Progenitor cell of endocrine pancreas (in vitro differentiated cells): ENCODE results near the gene MRPL24. TPM values are rescaled to one million over a fixed set of nuclear protein-coding genes. Genes with fewer than 3 reads are reported as not detected.
A peak's percentile ranks its signal among the peaks of the same experiment; 100 is the strongest.

Source experiments
- DNase-seq: peaks from one replicate; pipeline ENCODE4 v3.0.0; 2021; ENCODE audit warnings: low spot score; ENCODE audit not compliant: unreplicated experiment
- H3K27ac Mint-ChIP-seq: 2 replicates; pipeline ENCODE4 v1.8.0; 2021; ENCODE audit warnings: mild to moderate bottlenecking, moderate library complexity, mixed read lengths
- H3K27me3 Mint-ChIP-seq: 2 replicates; pipeline ENCODE4 v1.8.0; 2021; ENCODE audit warnings: mixed read lengths
- H3K36me3 Mint-ChIP-seq: 2 replicates; pipeline ENCODE4 v1.8.0; 2022; ENCODE audit warnings: mixed read lengths; ENCODE audit not compliant: insufficient read depth
- H3K4me1 Mint-ChIP-seq: 2 replicates; pipeline ENCODE4 v1.8.0; 2021; ENCODE audit warnings: low read depth, mixed read lengths
- H3K4me3 Mint-ChIP-seq: 2 replicates; pipeline ENCODE4 v1.8.0; 2021; ENCODE audit warnings: low read depth, mild to moderate bottlenecking, moderate library complexity, mixed read lengths
- H3K9me3 Mint-ChIP-seq: 2 replicates; pipeline ENCODE4 v1.8.0; 2021; ENCODE audit warnings: low read depth, mixed read lengths
- total RNA-seq: library from RNA; stranded (reverse); gene quantifications from 2 replicates; pipeline ENCODE4 v1.2.1, GENCODE V29; 2021
- TF ChIP-seq, protein P1 (sequence below): fragments of 200-600 bp; sonication (generic); IDR thresholded peaks from one replicate; pipeline ENCODE4 v1.5.0; 2021; ENCODE audit warnings: antibody characterized with exemption, mild to moderate bottlenecking; ENCODE audit not compliant: unreplicated experiment

MRPL24 gene
- total RNA-seq, 1 donor from 2014 or later: 43.2 TPM

DNA sequence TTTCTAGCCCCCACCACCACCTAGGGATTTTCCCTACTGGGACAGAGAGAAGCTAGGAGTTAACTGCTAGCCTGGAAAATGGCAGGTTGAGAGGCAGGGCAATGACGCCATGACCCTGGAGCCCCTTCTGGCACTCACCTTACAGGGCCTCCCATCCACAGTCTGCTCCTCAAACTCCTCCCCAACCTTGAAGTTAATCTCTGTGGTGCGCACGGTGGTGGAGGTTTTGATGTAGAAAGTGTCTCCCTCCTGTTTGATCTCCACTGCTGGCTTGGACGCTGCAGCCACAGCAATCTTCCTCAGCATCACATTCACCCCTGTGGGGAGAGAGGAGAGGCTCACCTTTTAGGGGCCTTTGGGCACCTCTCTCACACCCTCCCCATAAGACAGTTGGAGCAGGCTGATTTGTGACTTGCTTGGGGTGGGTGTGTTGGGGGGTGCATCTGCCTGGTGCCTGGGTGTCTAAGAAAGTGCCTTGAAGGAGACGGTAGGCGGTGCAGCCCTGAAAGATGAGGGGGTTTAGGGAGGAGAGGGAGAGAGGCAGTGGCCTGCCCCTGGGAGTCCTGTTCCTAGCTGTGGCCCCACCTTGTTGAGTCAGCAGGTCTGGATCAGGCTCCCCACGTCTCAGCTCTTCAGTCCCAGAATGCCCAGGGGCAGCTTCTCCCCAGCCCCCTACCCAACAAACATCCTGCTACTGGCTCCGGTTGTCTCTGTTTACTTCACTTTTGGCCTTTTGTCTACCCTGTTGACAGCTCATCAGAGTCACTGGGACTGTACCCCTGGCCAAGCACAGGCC lies 40.0 kb downstream of the MRPL24 start:
- H3K4me3 Mint-ChIP-seq: no peak overlapping the region
- H3K4me1 Mint-ChIP-seq: peaks cover 23% of the 10 kb centered on the region
- TF ChIP-seq, protein P1, sequence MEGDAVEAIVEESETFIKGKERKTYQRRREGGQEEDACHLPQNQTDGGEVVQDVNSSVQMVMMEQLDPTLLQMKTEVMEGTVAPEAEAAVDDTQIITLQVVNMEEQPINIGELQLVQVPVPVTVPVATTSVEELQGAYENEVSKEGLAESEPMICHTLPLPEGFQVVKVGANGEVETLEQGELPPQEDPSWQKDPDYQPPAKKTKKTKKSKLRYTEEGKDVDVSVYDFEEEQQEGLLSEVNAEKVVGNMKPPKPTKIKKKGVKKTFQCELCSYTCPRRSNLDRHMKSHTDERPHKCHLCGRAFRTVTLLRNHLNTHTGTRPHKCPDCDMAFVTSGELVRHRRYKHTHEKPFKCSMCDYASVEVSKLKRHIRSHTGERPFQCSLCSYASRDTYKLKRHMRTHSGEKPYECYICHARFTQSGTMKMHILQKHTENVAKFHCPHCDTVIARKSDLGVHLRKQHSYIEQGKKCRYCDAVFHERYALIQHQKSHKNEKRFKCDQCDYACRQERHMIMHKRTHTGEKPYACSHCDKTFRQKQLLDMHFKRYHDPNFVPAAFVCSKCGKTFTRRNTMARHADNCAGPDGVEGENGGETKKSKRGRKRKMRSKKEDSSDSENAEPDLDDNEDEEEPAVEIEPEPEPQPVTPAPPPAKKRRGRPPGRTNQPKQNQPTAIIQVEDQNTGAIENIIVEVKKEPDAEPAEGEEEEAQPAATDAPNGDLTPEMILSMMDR: no peak
- no peak overlapping the region for H3K27ac Mint-ChIP-seq
- peaks cover 7% of the 10 kb centered on the region for H3K36me3 Mint-ChIP-seq
- H3K9me3 Mint-ChIP-seq: no peaks in the 10 kb centered on the region
- DNase-seq: no peak
- peaks cover 17% of the 10 kb centered on the region for H3K27me3 Mint-ChIP-seq

DNA sequence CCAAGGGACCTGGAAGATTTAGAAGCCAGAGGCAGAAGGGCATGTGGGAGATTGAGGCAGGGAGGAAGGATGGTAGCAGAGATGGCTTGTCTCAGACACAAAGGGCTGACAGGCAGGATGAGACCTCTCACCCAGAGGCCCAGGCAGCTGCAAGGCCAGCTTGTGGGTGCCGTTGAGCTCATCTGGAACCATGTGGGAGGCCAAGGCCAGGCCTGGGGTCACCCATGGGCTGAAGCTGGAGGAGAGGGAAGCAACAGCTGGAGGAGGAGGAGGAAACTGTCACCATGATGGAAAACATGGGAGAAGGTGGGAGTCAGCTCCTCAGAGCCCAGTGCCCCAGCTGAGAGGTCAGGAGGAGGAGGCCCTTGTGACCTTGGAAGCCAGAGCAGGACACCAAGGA lies 41.9 kb downstream of the MRPL24 start:
- H3K4me1 Mint-ChIP-seq: peaks cover 21% of the 10 kb centered on the region
- no peaks in the 10 kb centered on the region for H3K9me3 Mint-ChIP-seq
- H3K36me3 Mint-ChIP-seq: peaks cover 7% of the 10 kb centered on the region
- peak overlapping the region; percentile 82 for H3K27ac Mint-ChIP-seq
- peaks cover 10% of the 10 kb centered on the region for H3K27me3 Mint-ChIP-seq
- DNase-seq: no peak
- no peak overlapping the region for H3K4me3 Mint-ChIP-seq
- TF ChIP-seq, protein P1: no peak

DNA sequence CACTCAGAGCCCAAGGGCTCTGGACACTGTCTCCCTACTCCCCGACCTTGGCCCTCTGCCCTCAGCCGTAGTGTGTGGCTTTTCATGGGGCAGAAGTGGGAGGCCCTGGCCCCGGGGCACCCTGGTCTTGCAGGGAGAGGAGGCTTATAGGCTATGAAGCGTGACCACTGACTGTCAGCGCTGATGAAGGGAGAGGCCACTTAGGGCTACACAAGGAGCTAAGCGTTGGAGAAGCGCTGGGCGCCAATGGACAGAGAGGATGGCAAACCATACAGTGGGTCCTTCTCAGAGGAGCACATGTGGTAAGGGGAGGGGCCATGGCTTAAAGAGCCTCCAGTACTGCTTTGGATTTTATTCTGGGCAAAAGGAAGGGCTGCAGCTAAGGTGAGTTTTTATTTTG lies 43.4 kb downstream of the MRPL24 start:
- Mint-ChIP-seq H3K27ac (no peak overlapping the region), H3K27me3 (peaks cover 7% of the 10 kb centered on the region), H3K36me3 (peaks cover 7% of the 10 kb centered on the region), H3K4me1 (peaks cover 25% of the 10 kb centered on the region), H3K4me3 (no peak overlapping the region), H3K9me3 (no peaks in the 10 kb centered on the region)
- TF ChIP-seq, protein P1: no peak
- no peak for DNase-seq

DNA sequence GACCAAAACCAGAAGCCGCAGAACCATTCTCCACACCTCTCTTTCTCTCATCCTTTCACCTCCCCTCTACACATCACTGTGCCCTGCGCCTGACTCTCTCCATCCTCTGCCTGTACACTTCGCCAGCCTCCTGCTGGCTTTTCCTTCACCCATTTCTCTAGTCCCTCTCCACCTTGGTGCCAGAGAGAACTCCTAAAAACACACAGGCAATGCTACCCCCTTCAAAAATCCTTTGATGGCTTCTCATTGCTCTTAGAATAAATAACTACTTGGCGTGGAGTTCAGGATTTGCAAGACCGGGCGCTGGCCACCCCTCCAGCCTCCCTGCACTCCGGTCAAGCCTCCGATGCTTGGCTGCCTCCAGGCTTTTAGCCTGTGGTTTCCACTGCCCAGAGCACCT lies 44.1 kb downstream of the MRPL24 start:
- H3K36me3 Mint-ChIP-seq: peaks cover 7% of the 10 kb centered on the region
- H3K4me1 Mint-ChIP-seq: peaks cover 32% of the 10 kb centered on the region
- H3K4me3 Mint-ChIP-seq: no peak overlapping the region
- peaks cover 7% of the 10 kb centered on the region for H3K27me3 Mint-ChIP-seq
- DNase-seq: no peak
- H3K9me3 Mint-ChIP-seq: no peaks in the 10 kb centered on the region
- H3K27ac Mint-ChIP-seq: peak overlapping the region; percentile 46
- TF ChIP-seq, protein P1: no peak

DNA sequence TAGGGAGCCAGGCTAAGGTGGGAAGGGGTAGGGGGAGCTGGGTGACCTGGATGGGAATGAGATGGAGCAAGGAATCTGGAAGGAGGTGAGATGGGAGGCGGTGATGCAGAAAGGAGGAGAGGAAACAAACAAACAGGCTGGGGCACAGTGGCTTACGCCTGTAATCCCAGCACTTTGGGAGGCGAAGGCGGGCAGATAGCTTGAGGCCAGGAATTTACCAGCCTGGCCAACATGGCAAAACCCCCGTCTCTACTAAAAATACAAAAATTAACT lies 46.3 kb downstream of the MRPL24 start:
- TF ChIP-seq, protein P1: no peak

More for the DNA sequence above, 46.3 kb downstream of the MRPL24 start:
- H3K4me1 Mint-ChIP-seq: peaks cover 37% of the 10 kb centered on the region
- H3K27ac Mint-ChIP-seq: peak overlapping the region; percentile 67
- peaks cover 5% of the 10 kb centered on the region for H3K36me3 Mint-ChIP-seq
- no peak overlapping the region for H3K4me3 Mint-ChIP-seq
- H3K27me3 Mint-ChIP-seq: peaks cover 9% of the 10 kb centered on the region
- H3K9me3 Mint-ChIP-seq: no peaks in the 10 kb centered on the region
- no peak for DNase-seq
